Measurements from ENCODE around the gene SRGAP1.
"Not testable (repeated sequence)": the region's sequence is repeated elsewhere in the genome, so short reads cannot be mapped to it uniquely, and the experiment has no call there.

The SRGAP1 gene

DNA sequence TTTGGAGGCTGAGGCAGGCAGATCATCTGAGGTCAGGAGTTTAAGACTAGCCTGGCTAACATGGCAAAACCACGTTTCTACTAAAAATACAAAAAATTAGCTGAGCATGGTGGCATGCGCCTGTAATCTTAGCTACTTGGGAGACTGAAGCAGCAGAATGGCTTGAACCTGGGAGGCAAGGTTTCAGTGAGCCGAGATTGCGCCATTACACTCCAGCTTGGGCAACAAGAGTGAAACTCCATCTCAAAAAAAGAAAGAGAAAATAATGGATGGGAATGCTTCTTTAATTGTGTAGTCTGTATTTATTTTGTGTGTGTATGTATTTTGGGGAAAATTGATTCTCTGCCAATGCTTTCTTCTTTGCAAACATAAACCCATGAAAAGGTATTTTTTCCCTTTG, 32.5 kb downstream of the SRGAP1 start:
- H2AFZ ChIP-seq (ENCODE audit: low read depth, low read length): no peak overlapping the region
- H3K79me2 ChIP-seq (ENCODE audit: insufficient read depth, low read length): no peaks in the 10 kb centered on the region
- no peak overlapping the region for H3K4me2 ChIP-seq (ENCODE audit: insufficient read depth, low read length)
- no peak for TF ChIP-seq EZH2 (IDR thresholded peaks at IDR 0.05; ENCODE audit: borderline replicate concordance, low read depth, low read length, severe bottlenecking)
- TF ChIP-seq, protein P1, sequence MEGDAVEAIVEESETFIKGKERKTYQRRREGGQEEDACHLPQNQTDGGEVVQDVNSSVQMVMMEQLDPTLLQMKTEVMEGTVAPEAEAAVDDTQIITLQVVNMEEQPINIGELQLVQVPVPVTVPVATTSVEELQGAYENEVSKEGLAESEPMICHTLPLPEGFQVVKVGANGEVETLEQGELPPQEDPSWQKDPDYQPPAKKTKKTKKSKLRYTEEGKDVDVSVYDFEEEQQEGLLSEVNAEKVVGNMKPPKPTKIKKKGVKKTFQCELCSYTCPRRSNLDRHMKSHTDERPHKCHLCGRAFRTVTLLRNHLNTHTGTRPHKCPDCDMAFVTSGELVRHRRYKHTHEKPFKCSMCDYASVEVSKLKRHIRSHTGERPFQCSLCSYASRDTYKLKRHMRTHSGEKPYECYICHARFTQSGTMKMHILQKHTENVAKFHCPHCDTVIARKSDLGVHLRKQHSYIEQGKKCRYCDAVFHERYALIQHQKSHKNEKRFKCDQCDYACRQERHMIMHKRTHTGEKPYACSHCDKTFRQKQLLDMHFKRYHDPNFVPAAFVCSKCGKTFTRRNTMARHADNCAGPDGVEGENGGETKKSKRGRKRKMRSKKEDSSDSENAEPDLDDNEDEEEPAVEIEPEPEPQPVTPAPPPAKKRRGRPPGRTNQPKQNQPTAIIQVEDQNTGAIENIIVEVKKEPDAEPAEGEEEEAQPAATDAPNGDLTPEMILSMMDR (IDR thresholded peaks at IDR 0.05; ENCODE audit: borderline replicate concordance, extremely low read depth, low read length, poor library complexity, severe bottlenecking): no peak
- no peak for ATAC-seq (ENCODE audit: insufficient read depth, low read depth)
- no peaks in the 10 kb centered on the region for H3K4me1 ChIP-seq (ENCODE audit: insufficient read depth, low read length)
- peaks cover 3% of the 10 kb centered on the region for H3K27me3 ChIP-seq (ENCODE audit: insufficient read depth, low read length, poor library complexity)
- H3K4me3 ChIP-seq (ENCODE audit: low read depth in 1 of 2, low read length in 2 of 2): no peak overlapping the region
- H3K9me3 ChIP-seq (ENCODE audit: insufficient read depth, low read length, severe bottlenecking): no peaks in the 10 kb centered on the region
- no peak for DNase-seq
- H3K9ac ChIP-seq (ENCODE audit: low read depth, low read length): no peak overlapping the region
- H3K27ac ChIP-seq (ENCODE audit: low read length): no peak overlapping the region
- H3K36me3 ChIP-seq (ENCODE audit: insufficient read depth, low read length): no peaks in the 10 kb centered on the region
- no peaks in the 10 kb centered on the region for H4K20me1 ChIP-seq (ENCODE audit: insufficient read depth, low read length)

DNA sequence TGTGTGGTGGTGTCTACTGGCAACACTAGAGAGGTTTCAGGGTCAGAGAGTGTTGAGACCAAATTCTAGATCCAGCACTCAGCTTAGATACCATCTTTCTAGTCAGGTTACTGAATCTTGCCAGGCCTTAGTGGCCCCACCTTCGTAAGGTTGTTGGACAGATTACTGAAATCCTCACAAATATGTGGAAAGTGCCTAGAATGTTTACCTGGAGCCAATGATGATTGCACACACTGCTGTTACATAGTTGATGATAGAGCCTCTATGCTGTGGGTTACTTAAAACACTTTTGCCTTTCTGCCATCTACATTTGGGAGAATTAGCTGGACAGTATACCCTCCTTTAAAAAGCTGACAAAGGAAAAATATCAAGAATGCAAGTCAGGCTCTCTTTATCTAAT, 33.2 kb downstream of the SRGAP1 start:
- Histone ChIP-seq H3K4me3 (ENCODE audit: low read depth in 1 of 2, low read length in 2 of 2) (no peak overlapping the region), H4K20me1 (ENCODE audit: insufficient read depth, low read length) (no peaks in the 10 kb centered on the region), H3K27me3 (ENCODE audit: insufficient read depth, low read length, poor library complexity) (peaks cover 3% of the 10 kb centered on the region), H3K4me2 (ENCODE audit: insufficient read depth, low read length) (no peak overlapping the region), H3K79me2 (ENCODE audit: insufficient read depth, low read length) (no peaks in the 10 kb centered on the region), H3K9me3 (ENCODE audit: insufficient read depth, low read length, severe bottlenecking) (no peaks in the 10 kb centered on the region), H3K4me1 (ENCODE audit: insufficient read depth, low read length) (no peaks in the 10 kb centered on the region), H3K27ac (ENCODE audit: low read length) (no peak overlapping the region), H2AFZ (ENCODE audit: low read depth, low read length) (no peak overlapping the region), H3K9ac (ENCODE audit: low read depth, low read length) (no peak overlapping the region), H3K36me3 (ENCODE audit: insufficient read depth, low read length) (no peaks in the 10 kb centered on the region)
- ATAC-seq (ENCODE audit: insufficient read depth, low read depth) (no peak), DNase-seq (no peak)
- TF ChIP-seq, protein P1 (IDR thresholded peaks at IDR 0.05; ENCODE audit: borderline replicate concordance, extremely low read depth, low read length, poor library complexity, severe bottlenecking): no peak
- no peak for TF ChIP-seq EZH2 (IDR thresholded peaks at IDR 0.05; ENCODE audit: borderline replicate concordance, low read depth, low read length, severe bottlenecking)

DNA sequence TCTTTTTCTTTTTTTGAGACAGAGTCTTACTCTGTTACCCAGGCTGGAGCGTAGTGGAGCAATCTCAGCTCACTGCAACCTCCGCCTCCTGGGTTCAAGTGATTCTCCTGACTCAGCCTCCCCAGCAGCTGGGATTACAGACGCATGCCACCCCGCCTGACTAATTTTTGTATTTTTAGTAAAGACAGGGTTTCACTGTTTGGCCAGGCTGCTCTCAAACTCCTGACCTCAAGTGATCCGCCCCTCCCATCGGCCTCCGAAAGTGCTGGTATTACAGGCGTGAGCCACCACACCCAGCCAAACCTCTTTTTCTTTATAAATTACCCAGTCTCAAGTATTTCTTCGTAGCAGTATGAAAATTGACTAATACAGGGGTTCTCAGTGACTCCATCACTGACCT, 35.7 kb downstream of the SRGAP1 start:
- not testable (repeated sequence) for H3K9me3 ChIP-seq (ENCODE audit: insufficient read depth, low read length, severe bottlenecking); H3K36me3 ChIP-seq (ENCODE audit: insufficient read depth, low read length); H2AFZ ChIP-seq (ENCODE audit: low read depth, low read length); H3K79me2 ChIP-seq (ENCODE audit: insufficient read depth, low read length); DNase-seq; H4K20me1 ChIP-seq (ENCODE audit: insufficient read depth, low read length); H3K27me3 ChIP-seq (ENCODE audit: insufficient read depth, low read length, poor library complexity); H3K27ac ChIP-seq (ENCODE audit: low read length); H3K4me3 ChIP-seq (ENCODE audit: low read depth in 1 of 2, low read length in 2 of 2); H3K4me1 ChIP-seq (ENCODE audit: insufficient read depth, low read length); ATAC-seq (ENCODE audit: insufficient read depth, low read depth); H3K9ac ChIP-seq (ENCODE audit: low read depth, low read length); H3K4me2 ChIP-seq (ENCODE audit: insufficient read depth, low read length)

DNA sequence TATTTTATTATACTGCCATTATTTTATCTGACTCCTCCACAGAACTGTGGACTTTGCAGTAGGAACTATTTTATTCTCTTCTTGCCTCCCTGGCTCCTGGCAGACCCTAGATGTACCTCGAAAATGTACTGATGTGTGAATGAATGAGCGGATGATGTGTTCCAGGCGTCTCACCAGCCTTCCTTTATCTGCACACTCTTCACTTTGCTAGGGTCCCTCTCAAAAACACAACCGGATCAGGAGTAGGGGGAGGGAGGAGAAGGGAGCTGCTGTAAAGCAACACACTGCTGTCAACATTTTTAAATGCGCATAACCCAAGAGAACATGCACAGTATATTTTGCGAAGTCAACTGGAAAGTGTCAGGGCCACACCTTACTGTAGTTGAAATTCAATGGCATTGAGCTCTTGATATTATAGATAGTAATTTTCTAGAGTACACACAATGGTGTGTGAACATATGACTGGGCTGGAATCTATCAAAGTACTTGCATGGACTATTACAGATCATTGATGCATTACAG, 36.3 kb downstream of the SRGAP1 start:
- H3K9me3 ChIP-seq (ENCODE audit: insufficient read depth, low read length, severe bottlenecking): no peaks in the 10 kb centered on the region
- DNase-seq (no peak), ATAC-seq (ENCODE audit: insufficient read depth, low read depth) (no peak)
- no peaks in the 10 kb centered on the region for H3K79me2 ChIP-seq (ENCODE audit: insufficient read depth, low read length)
- no peak overlapping the region for H3K4me3 ChIP-seq (ENCODE audit: low read depth in 1 of 2, low read length in 2 of 2)
- no peak overlapping the region for H3K9ac ChIP-seq (ENCODE audit: low read depth, low read length)
- TF ChIP-seq EZH2 (IDR thresholded peaks at IDR 0.05; ENCODE audit: borderline replicate concordance, low read depth, low read length, severe bottlenecking): no peak
- TF ChIP-seq, protein P1 (IDR thresholded peaks at IDR 0.05; ENCODE audit: borderline replicate concordance, extremely low read depth, low read length, poor library complexity, severe bottlenecking): no peak
- H3K4me2 ChIP-seq (ENCODE audit: insufficient read depth, low read length): no peak overlapping the region
- H3K4me1 ChIP-seq (ENCODE audit: insufficient read depth, low read length): no peaks in the 10 kb centered on the region
- peaks cover 3% of the 10 kb centered on the region for H3K27me3 ChIP-seq (ENCODE audit: insufficient read depth, low read length, poor library complexity)
- H3K27ac ChIP-seq (ENCODE audit: low read length): no peak overlapping the region
- H2AFZ ChIP-seq (ENCODE audit: low read depth, low read length): no peak overlapping the region
- no peaks in the 10 kb centered on the region for H3K36me3 ChIP-seq (ENCODE audit: insufficient read depth, low read length)
- H4K20me1 ChIP-seq (ENCODE audit: insufficient read depth, low read length): no peaks in the 10 kb centered on the region

Measured in DND-41 (cell line).